GM18502 (cell line): Measurements from ENCODE around the gene KRT17.
"Not testable (repeated sequence)": the region's sequence is repeated elsewhere in the genome, so short reads cannot be mapped to it uniquely, and the experiment has no call there.

ENCODE experiments used
- ATAC-seq: cut with Tn5 transposase; IDR thresholded peaks from one replicate; pipeline ENCODE4 v1.9.1; 2021; ENCODE audit warnings: mild to moderate bottlenecking; ENCODE audit not compliant: unreplicated experiment, poor library complexity

KRT17 gene

DNA sequence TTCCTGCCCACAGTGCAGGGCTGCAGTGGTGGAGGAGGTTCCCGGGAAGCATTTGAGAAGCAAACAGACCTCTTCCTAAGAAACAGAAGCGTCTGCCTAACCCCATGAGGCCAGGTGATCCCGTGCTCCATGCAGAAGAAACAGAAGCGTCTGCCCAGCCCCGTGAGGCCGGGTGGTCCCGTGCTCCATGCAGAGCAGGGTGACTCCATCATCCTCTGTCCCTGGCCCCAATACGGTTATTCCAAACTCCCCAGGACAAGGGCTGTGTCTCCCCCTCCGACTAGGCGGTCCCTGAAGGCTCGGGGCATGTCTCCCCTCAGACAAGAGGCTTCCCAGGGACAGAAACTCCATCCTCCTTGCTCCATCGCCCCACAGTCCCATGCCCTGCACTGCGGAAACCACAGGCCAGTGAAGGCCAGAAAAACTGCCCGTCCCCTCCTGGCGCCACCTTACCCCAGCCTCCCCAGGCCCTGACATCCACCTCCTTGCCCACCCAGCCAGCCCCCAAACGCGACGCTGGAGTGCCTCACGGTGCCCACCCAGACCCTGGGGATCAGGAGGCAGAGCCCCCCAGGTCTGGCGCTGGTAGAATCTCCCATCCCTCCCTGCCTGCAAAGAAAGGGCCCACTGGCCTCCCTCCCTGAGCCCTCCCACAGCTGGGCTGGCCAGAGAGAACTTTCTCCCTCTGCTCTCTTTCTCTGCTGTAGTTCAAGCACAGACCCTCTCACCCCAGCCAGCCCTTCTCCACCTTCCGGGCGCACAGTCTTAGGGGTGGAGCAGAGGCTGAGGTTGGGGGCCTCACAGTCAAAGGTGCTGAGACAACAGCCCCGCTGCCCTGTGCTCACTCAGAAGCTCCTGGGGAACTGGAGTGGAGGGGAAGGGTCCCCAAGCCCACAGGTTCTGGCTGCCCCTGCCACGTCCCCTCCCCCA, 30.6 kb upstream of the KRT17 start:
- ATAC-seq, result no peak

DNA sequence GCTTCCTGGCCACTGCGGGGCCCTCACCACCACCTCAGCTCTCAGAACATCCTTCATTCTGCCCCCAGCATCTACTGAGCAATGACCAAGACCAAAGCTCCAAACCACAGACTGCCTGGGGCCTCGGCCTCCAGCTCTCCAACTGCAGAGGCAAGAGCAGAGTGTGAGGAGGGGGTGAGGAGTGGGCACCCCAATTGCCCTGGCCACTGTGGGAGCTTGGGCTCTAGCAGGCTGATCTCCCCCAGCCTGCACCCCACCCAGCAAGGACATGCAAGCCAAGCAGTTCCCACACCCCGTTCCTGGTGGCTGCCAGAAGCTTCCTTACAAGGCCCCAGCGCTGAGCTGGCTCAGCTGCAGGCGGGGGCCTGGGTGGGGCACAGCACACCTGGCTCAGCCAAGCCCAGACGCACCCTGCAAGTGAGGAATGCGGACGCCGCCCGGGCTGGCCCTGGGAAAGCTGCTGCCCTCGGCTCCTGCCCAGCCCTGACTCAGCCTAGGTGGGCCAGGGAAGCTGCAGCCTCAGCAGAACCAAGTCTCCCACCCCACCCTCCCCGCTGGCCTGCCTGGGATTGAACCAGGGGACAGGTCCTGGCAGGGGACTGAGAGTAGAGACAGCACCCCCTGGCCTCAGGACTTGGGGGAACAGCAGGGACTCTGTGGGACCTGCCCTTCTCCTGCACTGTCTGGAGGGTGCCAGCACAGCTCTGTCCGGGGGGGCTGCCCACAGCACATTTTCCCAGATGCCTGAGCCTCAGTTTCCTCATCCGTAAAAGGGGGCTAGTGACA, 29.7 kb upstream of the KRT17 start:
- no peak for ATAC-seq

DNA sequence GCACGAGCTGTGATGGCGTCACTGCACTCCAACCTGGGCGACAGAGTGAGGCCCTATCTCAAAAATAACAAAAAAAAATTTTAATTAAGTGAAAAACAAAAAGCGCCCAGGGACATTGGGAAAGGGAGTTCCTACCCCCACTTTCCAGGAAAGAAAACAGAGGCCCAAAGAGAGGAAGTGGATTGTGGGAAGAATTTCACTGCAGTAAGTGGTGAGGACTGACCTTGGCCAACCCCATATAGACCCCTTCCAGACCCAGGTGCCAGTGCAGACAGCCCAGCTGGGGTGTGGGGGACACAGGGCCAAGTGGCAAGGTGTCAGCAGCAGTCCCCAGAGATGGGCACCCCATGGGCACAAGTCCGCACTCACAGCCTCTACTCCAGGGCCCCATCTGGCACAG, 29.0 kb upstream of the KRT17 start:
- ATAC-seq, result no peak

DNA sequence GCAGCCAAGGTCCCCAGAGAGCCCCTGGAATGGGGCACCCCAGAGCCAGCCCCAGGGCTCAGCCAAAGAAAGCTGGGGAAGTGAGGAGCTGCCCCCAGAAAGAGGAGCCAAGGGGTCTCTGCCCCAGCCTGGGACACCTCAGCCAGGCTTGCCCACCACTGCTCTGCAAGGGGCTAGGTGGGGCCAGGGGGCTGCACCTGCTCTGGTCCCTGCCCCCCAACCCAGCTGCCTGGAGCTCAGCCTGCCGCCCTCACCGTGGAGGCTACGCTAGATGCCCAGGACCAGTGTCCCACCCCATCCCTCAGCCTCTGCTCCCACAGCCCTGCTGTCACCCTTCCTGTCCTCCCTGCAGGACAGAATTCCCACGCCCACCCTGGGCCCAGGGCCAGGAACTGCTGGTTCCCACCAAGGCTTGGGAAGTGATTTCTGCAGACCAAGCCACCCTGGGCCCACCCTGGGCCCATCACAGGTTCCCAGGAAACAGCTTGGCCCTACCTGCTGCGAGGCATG, 28.1 kb upstream of the KRT17 start:
- ATAC-seq, result no peak

DNA sequence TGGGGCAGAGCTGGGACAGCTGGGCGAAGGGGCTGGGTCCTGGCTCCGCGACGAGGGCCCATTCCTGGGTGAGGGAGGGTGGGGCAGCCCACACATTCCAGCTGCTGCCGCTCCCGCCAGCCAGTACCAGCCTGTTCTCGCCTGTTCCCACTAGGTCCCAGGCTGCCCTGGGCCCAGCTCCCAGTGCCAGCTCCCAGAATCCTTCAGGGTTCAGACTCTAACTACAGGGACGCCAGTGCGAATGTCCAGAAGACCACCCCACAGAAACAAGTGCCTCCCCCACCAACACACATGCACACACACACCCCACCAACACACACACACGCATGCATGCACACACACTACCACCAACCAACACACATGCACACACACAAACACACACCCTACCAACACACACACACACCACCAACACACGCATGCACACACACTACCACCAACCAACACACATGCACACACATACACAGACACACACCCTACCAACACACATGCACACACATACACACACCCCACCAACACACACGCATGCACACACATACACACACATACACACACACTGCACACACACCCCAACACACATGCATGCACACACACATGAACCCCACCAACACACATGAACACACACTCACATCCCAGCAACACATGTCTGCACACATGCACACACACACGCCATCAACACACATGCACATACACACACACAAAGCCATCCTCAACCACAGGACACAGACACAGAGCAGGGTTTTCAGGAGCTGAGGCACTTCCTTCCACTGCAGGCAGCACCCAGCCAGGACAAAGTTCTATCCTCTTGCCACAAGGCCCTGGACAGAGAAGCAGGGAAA, 27.5 kb upstream of the KRT17 start:
- no peak for ATAC-seq

DNA sequence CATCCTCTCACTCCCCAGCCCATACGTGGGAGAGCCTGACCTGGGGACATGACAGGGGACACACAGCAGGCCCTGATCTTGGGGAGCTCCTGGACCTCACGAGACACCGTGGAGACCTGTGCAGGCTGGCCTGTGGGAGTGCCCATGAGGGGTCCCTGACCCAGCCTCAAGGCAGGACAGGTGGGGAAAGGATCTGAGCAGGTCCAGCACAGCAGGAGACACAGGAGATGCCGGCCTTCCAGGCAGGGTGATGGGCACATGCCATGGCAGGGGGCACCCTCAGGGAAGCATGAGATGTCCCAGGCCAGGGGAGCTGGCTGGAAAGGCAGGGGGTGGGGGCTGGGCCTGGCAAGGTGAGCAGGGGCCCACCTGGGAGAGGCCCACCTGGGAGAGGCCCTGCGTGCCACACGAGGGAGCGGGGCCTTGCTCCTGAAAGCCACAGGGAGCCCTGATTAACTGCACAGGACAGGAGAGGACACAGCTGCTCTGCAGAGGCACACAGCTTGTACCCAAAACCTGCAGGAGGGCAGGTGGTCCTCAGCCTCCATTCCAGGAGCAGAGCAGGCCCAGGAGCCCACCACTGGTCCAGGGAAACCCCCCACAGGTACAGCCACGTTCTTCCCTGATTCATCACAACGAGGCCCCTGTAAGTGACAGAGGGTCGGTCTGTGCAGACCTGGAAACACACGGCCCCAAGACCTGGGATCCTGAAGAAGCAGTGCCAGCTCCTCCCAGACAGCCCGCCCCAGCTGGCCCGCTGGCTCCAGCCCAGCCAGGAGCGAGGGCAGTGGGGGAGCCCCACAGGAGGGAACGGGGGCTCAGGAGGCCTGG, 26.6 kb upstream of the KRT17 start:
- ATAC-seq, result no peak

DNA sequence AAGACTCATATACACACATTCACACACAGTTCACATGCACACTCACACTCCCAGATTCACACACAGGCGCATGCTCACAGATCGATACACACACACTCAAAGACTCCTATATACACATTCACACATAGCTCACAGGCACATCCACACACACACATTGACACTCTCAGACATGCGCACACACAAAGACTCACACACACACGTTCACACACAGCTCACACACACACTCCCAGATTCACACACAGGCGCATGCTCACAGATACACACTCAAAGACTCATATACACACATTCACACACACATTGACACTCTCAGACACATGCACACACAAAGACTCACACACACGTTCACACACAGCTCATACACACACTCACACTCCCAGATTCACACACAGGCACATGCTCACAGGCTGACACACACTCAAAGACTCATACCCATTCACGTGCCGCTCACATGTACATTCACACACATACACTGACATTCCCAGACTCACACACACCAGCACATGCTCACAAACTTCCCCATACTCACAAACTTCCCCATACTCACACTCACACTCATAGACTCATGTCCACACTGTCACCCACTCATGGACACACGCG, 25.6 kb upstream of the KRT17 start:
- ATAC-seq, result no peak

DNA sequence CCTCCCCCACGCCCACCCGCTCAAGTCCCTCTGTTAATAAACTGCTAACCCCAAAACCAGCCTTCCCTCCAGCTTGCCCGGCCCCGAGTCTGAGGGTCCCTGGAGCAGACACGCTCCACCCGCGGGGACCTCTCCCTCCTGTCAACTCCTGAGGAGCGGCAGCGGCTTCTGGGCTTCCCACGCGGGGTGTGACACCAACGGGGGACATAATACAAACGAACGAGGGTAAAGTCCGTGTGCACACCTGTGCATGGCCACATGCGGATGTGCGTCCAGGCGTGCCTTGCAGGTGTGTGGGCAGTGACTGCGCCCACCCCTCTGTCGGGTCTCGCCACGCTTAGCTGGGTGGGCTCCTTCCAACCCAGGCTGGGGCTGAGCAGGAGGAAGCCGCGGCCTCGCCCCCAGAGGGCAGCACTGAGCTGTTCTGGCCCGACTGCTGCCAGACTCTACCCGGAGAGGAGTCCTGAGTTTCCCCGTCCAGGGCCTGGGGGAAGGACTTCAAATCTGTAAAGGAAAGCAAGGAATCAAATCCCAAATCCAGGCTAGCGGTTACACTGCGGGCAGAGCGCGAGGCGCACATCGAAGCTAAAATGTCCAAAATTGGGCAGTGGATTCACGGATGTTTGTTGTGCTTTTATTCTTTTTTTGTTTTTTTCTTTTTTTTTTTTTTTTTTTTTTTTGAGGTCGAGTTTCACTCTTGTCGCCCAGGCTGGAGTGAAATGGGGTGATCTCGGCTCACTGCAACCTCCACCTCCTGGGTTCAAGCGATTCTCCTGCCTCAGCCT, 24.2 kb upstream of the KRT17 start:
- ATAC-seq, result peak; percentile 59

DNA sequence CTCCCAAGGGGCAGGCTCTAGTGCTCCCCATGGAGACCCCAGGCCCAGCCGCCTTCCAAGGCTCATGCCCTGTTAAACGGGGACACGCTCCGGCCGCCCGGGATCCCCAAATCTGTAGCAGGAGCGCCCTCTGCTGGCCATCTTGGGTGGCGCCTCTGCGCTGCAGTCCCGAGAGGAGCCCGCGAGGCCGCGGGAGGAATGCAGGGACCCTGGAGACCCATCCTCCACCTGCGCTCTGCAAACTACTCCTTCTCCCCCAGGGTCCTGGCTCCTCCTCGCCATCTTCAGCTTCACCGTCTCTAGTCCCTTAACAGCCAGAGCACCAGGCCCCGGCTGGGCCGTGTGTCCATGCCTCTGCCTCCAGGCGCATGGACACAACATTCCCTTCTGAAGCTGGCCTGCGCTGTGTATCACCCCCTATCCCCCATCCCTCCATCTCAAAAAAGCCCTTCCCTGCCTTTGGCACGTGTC, 23.6 kb upstream of the KRT17 start:
- ATAC-seq, result peak; percentile 53

DNA sequence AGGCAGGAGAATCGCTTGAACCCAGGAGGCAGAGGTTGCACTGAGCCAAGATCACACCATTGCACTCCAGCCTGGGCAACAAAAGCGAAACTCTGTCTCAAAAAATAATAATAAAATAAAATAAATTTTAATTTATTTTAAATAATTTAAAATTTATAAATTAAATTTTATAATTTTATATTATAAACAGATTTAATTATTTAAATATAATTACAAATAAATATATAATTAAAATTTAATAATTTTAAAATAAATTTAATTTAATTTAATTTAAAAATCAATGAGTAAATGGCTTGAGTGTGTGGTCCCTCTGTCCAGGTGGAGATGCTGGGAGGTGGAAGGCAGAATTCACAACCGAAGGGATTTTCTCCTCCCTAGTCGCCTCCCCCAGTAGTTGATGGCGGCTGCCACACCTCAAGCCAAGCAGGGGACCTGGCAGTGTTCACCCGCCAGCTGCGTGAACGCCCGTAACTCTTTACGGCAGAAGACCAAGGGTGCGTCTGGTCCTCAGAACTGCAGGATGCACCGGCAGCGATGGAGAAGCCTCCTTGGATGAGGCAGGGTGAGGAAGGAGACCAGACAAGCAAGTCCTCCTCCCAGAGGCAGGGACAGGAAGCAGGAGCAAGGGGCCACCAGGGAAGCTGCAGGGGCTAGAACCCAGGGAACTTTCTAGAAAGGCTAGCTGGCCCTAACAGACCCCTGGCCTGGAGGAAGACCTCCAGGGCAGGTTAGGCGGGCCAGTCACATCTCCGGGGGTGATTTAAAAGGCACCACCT, 22.9 kb upstream of the KRT17 start:
- ATAC-seq, result no peak

DNA sequence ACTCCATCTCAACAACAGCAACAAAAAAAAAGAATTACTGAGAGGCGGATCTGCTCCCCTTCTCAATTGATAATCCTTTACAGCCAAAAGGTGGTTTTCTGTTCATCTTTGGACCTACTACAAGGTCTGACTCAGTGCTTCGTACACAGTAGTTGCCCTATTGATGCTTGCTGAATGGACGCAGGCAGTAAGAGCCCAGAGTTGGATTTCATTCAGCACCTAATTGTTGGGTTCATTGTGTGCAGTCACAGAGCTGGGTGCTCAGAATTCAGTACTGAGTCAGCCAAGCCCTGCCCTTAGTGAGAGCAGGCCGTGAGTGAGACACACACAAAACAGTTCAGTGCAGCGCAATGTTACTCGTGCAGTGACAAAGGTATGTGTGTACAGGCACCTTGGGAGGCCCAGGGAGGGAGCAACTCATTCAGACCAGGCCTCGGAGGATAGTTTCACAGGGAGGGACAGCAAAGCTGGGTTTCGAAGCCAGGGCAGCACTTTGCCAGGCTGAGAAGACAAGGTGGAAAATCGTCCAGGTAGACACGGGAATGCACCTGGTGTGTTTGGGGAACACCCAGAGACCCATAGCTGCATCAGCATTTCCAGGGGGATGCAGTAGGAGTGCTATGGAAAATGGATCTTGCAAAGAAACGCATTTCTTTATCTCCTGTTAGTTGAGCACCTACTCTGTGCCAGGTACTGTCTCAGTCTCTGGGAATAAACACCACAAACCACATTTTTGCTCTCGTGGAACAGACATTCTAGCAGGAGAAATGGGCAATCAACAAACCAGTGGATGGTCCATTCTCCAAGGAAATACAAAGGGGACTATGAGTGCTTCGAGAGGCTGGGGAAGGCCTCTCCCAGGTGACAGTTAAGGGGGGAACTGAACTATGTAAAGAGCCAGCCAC, 18.1 kb upstream of the KRT17 start:
- no peak for ATAC-seq

DNA sequence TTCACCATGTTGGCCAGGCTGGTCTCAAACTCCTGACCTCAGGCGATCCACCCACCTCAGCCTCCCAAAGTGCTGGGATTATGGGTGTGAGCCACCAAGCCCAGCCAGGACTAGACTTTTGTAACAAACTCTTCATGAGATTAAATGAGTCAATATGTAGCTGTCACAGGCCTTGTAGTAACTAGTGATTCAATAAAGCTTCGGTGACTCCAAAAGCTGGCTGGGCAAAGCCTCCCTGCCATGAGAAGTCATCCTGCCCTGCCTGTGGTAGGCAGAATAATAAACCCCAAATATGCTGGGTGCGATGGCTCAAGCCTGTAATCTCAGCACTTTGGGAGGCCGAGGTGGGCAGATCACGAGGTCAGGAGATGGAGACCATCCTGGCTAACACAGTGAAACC, 16.2 kb upstream of the KRT17 start:
- ATAC-seq, result not testable (repeated sequence)

DNA sequence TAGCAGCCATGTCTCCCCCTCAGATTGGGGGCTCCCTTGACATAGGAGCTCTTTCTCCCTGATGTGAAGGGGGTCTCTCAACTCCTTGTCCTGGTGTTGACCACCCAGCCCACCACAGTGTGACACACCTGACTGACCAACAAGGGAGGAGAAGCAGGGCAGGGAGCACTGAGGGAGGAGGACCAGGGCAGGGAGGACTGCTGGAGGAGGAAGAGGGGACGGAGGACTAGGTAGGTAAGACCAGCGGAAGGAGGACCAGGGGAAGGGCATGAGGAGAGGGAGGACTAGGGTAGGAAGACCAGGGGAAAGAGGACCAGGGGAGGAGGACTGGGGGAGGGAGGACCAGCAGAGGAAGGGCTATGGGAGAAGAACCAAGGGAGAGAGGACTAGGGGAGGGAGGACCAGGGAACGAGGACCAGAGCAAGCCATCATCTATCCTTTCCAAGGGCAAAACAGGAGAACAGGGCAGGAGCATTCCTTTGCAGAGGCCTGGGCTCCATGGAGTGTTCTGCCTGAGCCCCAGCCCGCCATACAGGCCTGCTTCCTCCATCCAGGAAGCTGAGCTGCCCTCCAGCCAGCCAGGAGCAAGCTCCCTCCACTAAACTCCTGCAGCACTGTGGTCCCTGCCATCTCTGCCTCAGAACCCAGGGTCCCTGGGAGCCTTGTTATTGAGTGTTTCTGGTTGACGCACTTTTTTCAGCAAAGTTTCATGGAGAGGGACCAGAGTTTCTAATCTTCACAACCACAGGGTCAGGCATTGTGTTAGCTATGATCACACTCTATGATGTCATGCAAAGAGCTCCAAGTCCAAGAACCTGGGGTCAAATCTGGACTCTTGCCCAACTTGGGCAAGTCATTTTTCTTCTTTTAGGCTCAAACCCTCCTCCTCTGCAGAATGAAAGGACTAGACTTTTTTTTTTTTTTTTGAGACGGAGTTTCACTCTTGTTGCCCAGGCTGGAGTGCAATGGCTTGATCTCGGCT, 15.4 kb upstream of the KRT17 start:
- no peak for ATAC-seq

DNA sequence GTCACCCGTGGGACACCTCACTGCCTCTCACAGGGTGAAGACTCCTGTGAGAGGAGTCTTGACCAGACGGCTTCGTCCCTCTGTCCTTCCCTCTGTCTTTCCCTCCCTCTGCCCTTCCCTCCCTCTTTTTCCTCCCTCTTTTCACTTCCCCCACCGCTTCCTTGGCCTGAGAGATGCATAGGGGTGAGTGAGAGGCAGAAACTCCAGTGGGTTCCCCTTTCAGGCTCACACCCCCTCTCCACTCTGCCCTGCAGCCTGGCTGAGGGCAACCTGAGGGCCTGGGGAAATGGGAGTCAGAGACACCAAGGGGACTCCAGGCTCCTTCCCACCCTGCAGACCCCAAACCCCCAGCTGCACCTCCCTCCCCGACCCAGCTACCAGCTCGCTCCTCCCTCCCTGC, 14.6 kb upstream of the KRT17 start:
- ATAC-seq, result no peak

DNA sequence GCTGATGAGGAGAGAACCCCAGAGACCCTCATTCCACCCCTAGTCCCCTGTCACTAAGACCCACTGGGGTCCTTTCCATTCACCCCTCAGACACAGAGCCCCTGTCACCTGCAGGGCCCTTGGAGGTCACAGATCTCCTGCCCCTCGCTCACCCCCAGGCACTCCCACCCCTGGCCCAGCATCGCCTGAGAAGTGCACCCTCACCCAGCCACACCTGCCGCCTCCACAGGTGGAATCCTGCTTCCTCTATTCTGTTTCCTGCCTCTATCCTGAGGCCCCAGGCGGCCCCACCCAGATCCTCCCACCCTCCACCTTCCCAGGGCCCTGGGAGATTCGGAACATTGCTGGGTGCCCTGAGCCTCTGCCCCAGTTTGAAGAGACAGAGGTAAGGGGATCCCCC, 13.8 kb upstream of the KRT17 start:
- ATAC-seq, result no peak
